H9 (cell line): ENCODE results near the gene MORN1. TPM values are rescaled to one million over a fixed set of nuclear protein-coding genes. Genes with fewer than 3 reads are reported as not detected.

ENCODE experiments used
- DNase-seq: peaks from one replicate; pipeline ENCODE4 v3.0.0-alpha.2; 2017
- H2AFZ ChIP-seq: one replicate; pipeline ENCODE4 v1.6.1; 2013; ENCODE audit warnings: mild to moderate bottlenecking, low read length, control low read depth, moderate library complexity
- H2AK5ac ChIP-seq: 2 replicates; pipeline ENCODE4 v1.6.1; 2013; ENCODE audit warnings: low read length, control low read depth, mixed read lengths; ENCODE audit not compliant: insufficient read length
- H2BK120ac ChIP-seq: one replicate; pipeline ENCODE4 v1.6.1; 2013; ENCODE audit warnings: low read depth, mild to moderate bottlenecking, low read length, control low read depth, inconsistent platforms; ENCODE audit not compliant: poor library complexity, severe bottlenecking
- H2BK12ac ChIP-seq: 2 replicates; pipeline ENCODE4 v1.6.1; 2013; ENCODE audit warnings: low read length, control low read depth, mixed read lengths, low read depth; ENCODE audit not compliant: insufficient read length
- H2BK15ac ChIP-seq: 2 replicates; pipeline ENCODE4 v1.6.1; 2013; ENCODE audit warnings: low read depth, low read length, control low read depth
- H2BK20ac ChIP-seq: one replicate; pipeline ENCODE4 v1.6.1; 2013; ENCODE audit warnings: low read depth, mild to moderate bottlenecking, low read length, control low read depth, inconsistent platforms; ENCODE audit not compliant: poor library complexity, severe bottlenecking
- H2BK5ac ChIP-seq: 2 replicates; pipeline ENCODE4 v1.6.1; 2013; ENCODE audit warnings: low read length, control low read depth, mixed read lengths; ENCODE audit not compliant: insufficient read length
- H3K14ac ChIP-seq: 2 replicates; pipeline ENCODE4 v1.6.1; 2013; ENCODE audit warnings: low read length, control low read depth; ENCODE audit not compliant: insufficient read depth
- H3K18ac ChIP-seq: 2 replicates; pipeline ENCODE4 v1.6.1; 2013; ENCODE audit warnings: low read depth, mild to moderate bottlenecking, mixed read lengths, low read length, control low read depth; ENCODE audit not compliant: insufficient read length
- H3K23ac ChIP-seq: 2 replicates; pipeline ENCODE4 v1.6.1; 2013; ENCODE audit warnings: low read length, control low read depth, mixed read lengths, low read depth; ENCODE audit not compliant: insufficient read length
- H3K23me2 ChIP-seq: 2 replicates; pipeline ENCODE4 v1.6.1; 2013; ENCODE audit warnings: low read depth, mild to moderate bottlenecking, mixed read lengths, low read length, control low read depth; ENCODE audit not compliant: insufficient read length, poor library complexity, severe bottlenecking
- H3K27ac ChIP-seq: 2 replicates; pipeline ENCODE4 v1.5.1; 2013; ENCODE audit warnings: low read length, control low read depth, mixed read lengths, low read depth; ENCODE audit not compliant: insufficient read length
- H3K27me3 ChIP-seq: 2 replicates; pipeline ENCODE4 v1.6.1; 2013; ENCODE audit warnings: low read length, control low read depth, inconsistent platforms; ENCODE audit not compliant: insufficient read depth
- H3K4ac ChIP-seq: 2 replicates; pipeline ENCODE4 v1.6.1; 2013; ENCODE audit warnings: low read depth, mild to moderate bottlenecking, control low read depth, inconsistent platforms, low read length, moderate library complexity
- H3K4me1 ChIP-seq: 2 replicates; pipeline ENCODE4 v1.6.1; 2013; ENCODE audit warnings: low read length, control low read depth, inconsistent platforms; ENCODE audit not compliant: insufficient read depth
- H3K4me2 ChIP-seq: 2 replicates; pipeline ENCODE4 v1.6.1; 2013; ENCODE audit warnings: low read length, control low read depth, mixed read lengths; ENCODE audit not compliant: insufficient read length, insufficient read depth
- H3K56ac ChIP-seq: 2 replicates; pipeline ENCODE4 v1.6.1; 2013; ENCODE audit warnings: low read depth, mild to moderate bottlenecking, mixed read lengths, low read length, control low read depth; ENCODE audit not compliant: insufficient read length
- H3K79me1 ChIP-seq: 2 replicates; pipeline ENCODE4 v1.6.1; 2013; ENCODE audit warnings: low read depth, mild to moderate bottlenecking, moderate library complexity, low read length, control low read depth, inconsistent platforms; ENCODE audit not compliant: insufficient read depth, poor library complexity, severe bottlenecking
- H3K79me2 ChIP-seq: 2 replicates; pipeline ENCODE4 v1.6.1; 2013; ENCODE audit warnings: low read length, control low read depth, inconsistent platforms; ENCODE audit not compliant: insufficient read depth
- H3K9ac ChIP-seq: 2 replicates; pipeline ENCODE4 v1.6.1; 2013; ENCODE audit warnings: low read length, control low read depth, mixed read lengths; ENCODE audit not compliant: insufficient read length; ENCODE audit errors: extremely low read depth
- H3K9me3 ChIP-seq: one replicate; pipeline ENCODE4 v1.6.1; 2013; ENCODE audit warnings: low read depth, low read length, inconsistent platforms; ENCODE audit not compliant: control insufficient read depth
- H3T11ph ChIP-seq: one replicate; pipeline ENCODE4 v1.6.1; 2013; ENCODE audit warnings: mild to moderate bottlenecking, low read length, control low read depth, inconsistent platforms
- H4K20me1 ChIP-seq: one replicate; pipeline ENCODE4 v1.6.1; 2013; ENCODE audit not compliant: control insufficient read depth, insufficient read length, insufficient read depth
- H4K5ac ChIP-seq: 2 replicates; pipeline ENCODE4 v1.6.1; 2013; ENCODE audit warnings: low read depth, mild to moderate bottlenecking, mixed read lengths, low read length, control low read depth; ENCODE audit not compliant: insufficient read length
- H4K8ac ChIP-seq: replicated peaks from 2 replicates; pipeline ENCODE4 v1.6.1; 2013; ENCODE audit warnings: low read length, control low read depth, mixed read lengths, low read depth; ENCODE audit not compliant: insufficient read length
- H4K91ac ChIP-seq: 2 replicates; pipeline ENCODE4 v1.6.1; 2013; ENCODE audit warnings: low read depth, mild to moderate bottlenecking, moderate library complexity, mixed read lengths, low read length, control low read depth; ENCODE audit not compliant: insufficient read length
- H3K27ac Mint-ChIP-seq, 3 experiments: 2 replicates in 2 of 3; 3 replicates in 1 of 3; pipeline ENCODE4 v1.8.0; 2020 to 2021; ENCODE audit warnings: mixed read lengths in 3 of 3, mild to moderate bottlenecking in 1 of 3, moderate library complexity in 1 of 3
- H3K27me3 Mint-ChIP-seq: 2 replicates; pipeline ENCODE4 v1.8.0; 2021; ENCODE audit warnings: low read depth, mild to moderate bottlenecking, moderate library complexity, mixed read lengths
- H3K36me3 Mint-ChIP-seq, 3 experiments: 2 replicates in 2 of 3; 3 replicates in 1 of 3; pipeline ENCODE4 v1.8.0; 2020 to 2021; ENCODE audit warnings: low read depth in 3 of 3, mixed read lengths in 3 of 3; ENCODE audit not compliant: insufficient read depth in 1 of 3
- H3K4me1 Mint-ChIP-seq, 2 experiments: 2 replicates each; pipeline ENCODE4 v1.8.0; 2020; ENCODE audit warnings: mixed read lengths in 2 of 2
- H3K4me3 Mint-ChIP-seq, 2 experiments: 2 replicates in 1 of 2; 3 replicates in 1 of 2; pipeline ENCODE4 v1.8.0; 2020 to 2021; ENCODE audit warnings: mild to moderate bottlenecking in 2 of 2, mixed read lengths in 2 of 2, moderate library complexity in 1 of 2
- H3K9me3 Mint-ChIP-seq, 2 experiments: 2 replicates in 1 of 2; 3 replicates in 1 of 2; pipeline ENCODE4 v1.8.0; 2020; ENCODE audit warnings: mild to moderate bottlenecking in 2 of 2, mixed read lengths in 2 of 2, moderate library complexity in 1 of 2
- whole genome bisulfite sequencing: extraction: QIAGEN DNeasy Blood & Tissue Kit; methylation state at CpG from one replicate; pipeline ENCODE4 v1.1.7; 2013; ENCODE audit warnings: missing lambda C conversion rate, low lambda C conversion rate, mixed read lengths; ENCODE audit not compliant: insufficient read length; ENCODE audit errors: extremely low coverage; 5-methylcytosine and 5-hydroxymethylcytosine counted together
- total RNA-seq: library from RNA; stranded (reverse); gene quantifications from 2 replicates; pipeline ENCODE4 v1.2.1, GENCODE V29; 2021
- TF ChIP-seq, protein P1 (sequence below): fragments of 200-600 bp; sonication (generic); conservative IDR thresholded peaks from 3 replicates; pipeline ENCODE4 v1.8.0; 2021; ENCODE audit warnings: antibody characterized with exemption, mild to moderate bottlenecking

Gene MORN1
- total RNA-seq, 1 experiment from 2014 or later, result 12.7 TPM

DNA sequence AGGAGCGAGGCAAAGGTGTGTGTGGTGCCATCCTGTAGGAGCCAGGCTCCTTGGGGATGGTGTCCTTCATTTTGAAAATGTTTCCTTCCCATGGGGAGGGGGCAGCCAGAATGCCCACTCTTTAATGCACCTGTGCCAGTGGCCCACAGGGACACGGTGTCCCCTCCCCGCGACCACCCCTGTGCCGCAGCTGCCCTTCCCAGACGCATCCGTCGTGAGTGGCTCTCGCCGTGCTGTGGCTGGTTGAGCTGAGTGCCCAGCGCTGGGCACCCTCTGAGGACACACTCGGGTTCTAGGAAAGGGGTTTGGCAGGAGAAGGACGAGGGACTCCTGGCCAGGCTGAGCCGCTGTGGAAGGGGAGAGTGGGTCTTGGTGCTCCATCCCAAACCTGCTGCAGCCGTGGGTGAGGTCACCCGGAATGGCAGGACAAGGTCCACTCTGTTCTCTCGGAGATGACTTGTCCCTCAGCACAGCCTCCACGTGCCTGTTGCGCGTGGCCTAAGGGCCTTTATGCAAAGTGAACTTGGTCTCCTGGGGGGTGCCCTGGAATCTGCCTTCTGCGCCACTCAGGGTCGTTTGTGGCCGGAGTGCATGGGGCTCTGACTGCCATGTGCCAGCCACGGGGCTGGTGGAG lies 88.9 kb downstream of the MORN1 start:
- Histone ChIP-seq H2AFZ (no peak overlapping the region), H3K56ac (no peak overlapping the region), H3K9me3 (no peaks in the 10 kb centered on the region), H3K27me3 (no peaks in the 10 kb centered on the region), H3K79me1 (peaks cover 10% of the 10 kb centered on the region), H3K79me2 (peaks cover 15% of the 10 kb centered on the region; the same call in 1 of the 2 replicates), H4K5ac (no peak overlapping the region), H4K8ac (no peak overlapping the region), H3K9ac (no peak overlapping the region), H2BK15ac (no peak overlapping the region), H3K4me1 (no peaks in the 10 kb centered on the region), H2BK20ac (no peak overlapping the region), H3K23me2 (no peaks in the 10 kb centered on the region), H3T11ph (no peak overlapping the region), H3K23ac (no peak overlapping the region), H3K18ac (no peak overlapping the region), H2BK120ac (no peak overlapping the region), H3K4ac (no peak overlapping the region), H4K20me1 (no peaks in the 10 kb centered on the region), H3K14ac (no peak overlapping the region), H2AK5ac (no peak overlapping the region), H3K27ac (no peak overlapping the region), H2BK12ac (no peak overlapping the region), H3K4me2 (no peak overlapping the region), H4K91ac (no peak overlapping the region), H2BK5ac (no peak overlapping the region)
- no CpG with 5 or more reads among the region's 24 CpGs for WGBS
- no peak for DNase-seq
- TF ChIP-seq, protein P1, sequence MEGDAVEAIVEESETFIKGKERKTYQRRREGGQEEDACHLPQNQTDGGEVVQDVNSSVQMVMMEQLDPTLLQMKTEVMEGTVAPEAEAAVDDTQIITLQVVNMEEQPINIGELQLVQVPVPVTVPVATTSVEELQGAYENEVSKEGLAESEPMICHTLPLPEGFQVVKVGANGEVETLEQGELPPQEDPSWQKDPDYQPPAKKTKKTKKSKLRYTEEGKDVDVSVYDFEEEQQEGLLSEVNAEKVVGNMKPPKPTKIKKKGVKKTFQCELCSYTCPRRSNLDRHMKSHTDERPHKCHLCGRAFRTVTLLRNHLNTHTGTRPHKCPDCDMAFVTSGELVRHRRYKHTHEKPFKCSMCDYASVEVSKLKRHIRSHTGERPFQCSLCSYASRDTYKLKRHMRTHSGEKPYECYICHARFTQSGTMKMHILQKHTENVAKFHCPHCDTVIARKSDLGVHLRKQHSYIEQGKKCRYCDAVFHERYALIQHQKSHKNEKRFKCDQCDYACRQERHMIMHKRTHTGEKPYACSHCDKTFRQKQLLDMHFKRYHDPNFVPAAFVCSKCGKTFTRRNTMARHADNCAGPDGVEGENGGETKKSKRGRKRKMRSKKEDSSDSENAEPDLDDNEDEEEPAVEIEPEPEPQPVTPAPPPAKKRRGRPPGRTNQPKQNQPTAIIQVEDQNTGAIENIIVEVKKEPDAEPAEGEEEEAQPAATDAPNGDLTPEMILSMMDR, result no peak
- peaks cover 11 to 38% (median 33%) of the 10 kb centered on the region in 3 experiments; a peak in 6 of 7 replicates for H3K36me3 Mint-ChIP-seq
- H3K9me3 Mint-ChIP-seq, result no peaks in the 10 kb centered on the region
- no peaks in the 10 kb centered on the region for H3K27me3 Mint-ChIP-seq
- no peak overlapping the region; a peak in 1 of 7 replicates for H3K27ac Mint-ChIP-seq
- H3K4me3 Mint-ChIP-seq, result no peak overlapping the region
- peaks cover 3 to 7% of the 10 kb centered on the region in 2 experiments; a peak in 3 of 4 replicates for H3K4me1 Mint-ChIP-seq
